ENCODE data around the gene MINAR1.

GRCh38 chr15:79463043-79463780, 31.1 kb downstream of the MINAR1 start:
- no peak for TF ChIP-seq TAF1 (IDR thresholded peaks at IDR 0.05; ENCODE audit: borderline replicate concordance, low read depth, low read length)
- TF ChIP-seq CTCF (IDR thresholded peaks at IDR 0.05) = no peak
- no peak for TF ChIP-seq POLR2AphosphoS5 (IDR thresholded peaks at IDR 0.05; ENCODE audit: low read depth, low read length)
- TF ChIP-seq EZH2phosphoT487 (IDR thresholded peaks at IDR 0.05; ENCODE audit: borderline replicate concordance, low read depth) = no peak
- TF ChIP-seq ZBTB33 (IDR thresholded peaks at IDR 0.05; ENCODE audit: borderline replicate concordance, low read depth) = no peak
- TF ChIP-seq USF2 (IDR thresholded peaks at IDR 0.05; ENCODE audit: borderline replicate concordance, low read depth, low read length) = no peak
- TF ChIP-seq TCF12 (IDR thresholded peaks at IDR 0.05) = no peak
- no peak for TF ChIP-seq RFX5 (IDR thresholded peaks at IDR 0.05; ENCODE audit: low read length)
- TF ChIP-seq ELF1 (IDR thresholded peaks at IDR 0.05) = no peak
- TF ChIP-seq REST (IDR thresholded peaks at IDR 0.05; ENCODE audit: low read depth, low read length) = no peak
- TF ChIP-seq EP300 (IDR thresholded peaks at IDR 0.05; ENCODE audit: borderline replicate concordance in 1 of 2, low read depth in 1 of 2, low read length in 1 of 2) = no peak
- no peak for TF ChIP-seq JUND (IDR thresholded peaks at IDR 0.05)
